ENCODE data around the gene RXRB. TPM values are rescaled to one million over a fixed set of nuclear protein-coding genes. Genes with fewer than 3 reads are reported as not detected.

Gene RXRB
- total RNA-seq, 6 experiments from 2014 or later = 37.3 to 41.6 (median 38.3) TPM

GRCh38 chr6:33189625-33190448 lies 10.6 kb downstream of the RXRB start:
- no peak for DNase-seq
- TF ChIP-seq CTCF (IDR thresholded peaks at IDR 0.05) = no peak
- peaks cover 22% of the 10 kb centered on the region for H3K27me3 Mint-ChIP-seq (ENCODE audit: insufficient read depth)
- H3K36me3 Mint-ChIP-seq (ENCODE audit: low read depth) = peaks cover 5% of the 10 kb centered on the region; the same call in 1 of the 2 replicates
- no peaks in the 10 kb centered on the region for H3K4me1 Mint-ChIP-seq (ENCODE audit: low read depth)
- H3K4me3 Mint-ChIP-seq = no peak overlapping the region
- H3K9me3 Mint-ChIP-seq = no peaks in the 10 kb centered on the region
- H3K27ac Mint-ChIP-seq = no peak overlapping the region

GRCh38 chr6:33189164-33189563 lies 11.3 kb downstream of the RXRB start:
- Mint-ChIP-seq H3K4me1 (ENCODE audit: low read depth) (no peaks in the 10 kb centered on the region), H3K27me3 (ENCODE audit: insufficient read depth) (peaks cover 22% of the 10 kb centered on the region), H3K27ac (no peak overlapping the region), H3K9me3 (no peaks in the 10 kb centered on the region), H3K36me3 (ENCODE audit: low read depth) (no peaks in the 10 kb centered on the region), H3K4me3 (no peak overlapping the region)
- TF ChIP-seq CTCF (IDR thresholded peaks at IDR 0.05) = no peak
- DNase-seq = no peak

- peaks cover 19% of the 10 kb centered on the region for H3K27me3 Mint-ChIP-seq (ENCODE audit: insufficient read depth)
- H3K4me1 Mint-ChIP-seq (ENCODE audit: low read depth) = peaks cover 10% of the 10 kb centered on the region; the same call in 1 of the 2 replicates
- H3K27ac Mint-ChIP-seq = no peak overlapping the region
- H3K9me3 Mint-ChIP-seq = no peaks in the 10 kb centered on the region
- no peak overlapping the region for H3K4me3 Mint-ChIP-seq
- H3K36me3 Mint-ChIP-seq (ENCODE audit: low read depth) = peaks cover 5% of the 10 kb centered on the region; the same call in 1 of the 2 replicates
- TF ChIP-seq CTCF (IDR thresholded peaks at IDR 0.05) = no peak
- no peak for DNase-seq
Observed at GRCh38 chr6:33187809-33188208, 12.7 kb downstream of the RXRB start.

- Mint-ChIP-seq H3K4me3 (no peak overlapping the region), H3K9me3 (no peaks in the 10 kb centered on the region), H3K27ac (no peak overlapping the region), H3K4me1 (ENCODE audit: low read depth) (peaks cover 10% of the 10 kb centered on the region; the same call in 1 of the 2 replicates), H3K36me3 (ENCODE audit: low read depth) (peaks cover 7% of the 10 kb centered on the region; the same call in 1 of the 2 replicates), H3K27me3 (ENCODE audit: insufficient read depth) (peaks cover 16% of the 10 kb centered on the region)
- no peak for TF ChIP-seq CTCF (IDR thresholded peaks at IDR 0.05)
- no peak for DNase-seq
Observed at GRCh38 chr6:33185654-33186187, 14.7 kb downstream of the RXRB start.

GRCh38 chr6:33185190-33185589 lies 15.3 kb downstream of the RXRB start:
- H3K4me3 Mint-ChIP-seq = no peak overlapping the region
- H3K9me3 Mint-ChIP-seq = no peaks in the 10 kb centered on the region
- peaks cover 10% of the 10 kb centered on the region; the same call in 1 of the 2 replicates for H3K4me1 Mint-ChIP-seq (ENCODE audit: low read depth)
- H3K27me3 Mint-ChIP-seq (ENCODE audit: insufficient read depth) = peaks cover 12% of the 10 kb centered on the region
- no peak for TF ChIP-seq CTCF (IDR thresholded peaks at IDR 0.05)
- no peak for DNase-seq
- peaks cover 7% of the 10 kb centered on the region; the same call in 1 of the 2 replicates for H3K36me3 Mint-ChIP-seq (ENCODE audit: low read depth)
- no peak overlapping the region for H3K27ac Mint-ChIP-seq
